HepG2 (cell line): ENCODE results near the gene ZDHHC3. TPM values are rescaled to one million over a fixed set of nuclear protein-coding genes. Genes with fewer than 3 reads are reported as not detected.

Experiments
- ATAC-seq: fragments of 200-7000 bp; cut with Tn5 transposase; 3 replicates; pipeline ENCODE4 v1.9.1; 2020; ENCODE audit warnings: mild to moderate bottlenecking, moderate library complexity
- BruUV-seq: library from RNA; stranded (reverse); fragments of 400-500 nt; replicated peaks from 2 replicates; lab custom pipeline; 2021; lab: Mats Ljungman, UMichigan
- CTCF ChIA-PET: fragments of 300-600 bp; formaldehyde crosslinking; extraction: SDS; loops from one replicate; lab custom pipeline; 2021; ENCODE audit warnings: low total read pairs, inconsistent platforms, low intra/inter-chr PET ratio; lab: Yijun Ruan, JAX
- POLR2A ChIA-PET: fragments of 350-600 bp; sonication (Branson Sonifier 250); formaldehyde crosslinking; loops from one replicate; lab custom pipeline; 2020; ENCODE audit warnings: antibody characterized with exemption, inconsistent platforms; lab: Yijun Ruan, JAX
- DNase-seq: peaks from one replicate; pipeline ENCODE4 v3.0.0-alpha.2; 2015; ENCODE audit warnings: low spot score
- FAIRE-seq: peaks from 3 replicates; lab custom pipeline; 2011; peaks lifted over from hg19 to GRCh38; lab: Jason Lieb, UNC
- H2AFZ ChIP-seq: one replicate; pipeline ENCODE4 v1.6.1; 2011; ENCODE audit warnings: low read length, inconsistent platforms
- H3K27ac ChIP-seq: fragments of 300-600 bp; 3 replicates; pipeline ENCODE4 v1.8.0; 2011; ENCODE audit warnings: mixed run types, mild to moderate bottlenecking, mixed read lengths, low read length, inconsistent platforms; ENCODE audit not compliant: insufficient read depth; ENCODE audit errors: extremely low read length
- H3K27me3 ChIP-seq, 2 experiments: fragments of 200-600 bp in 1 of 2; 2 replicates in 1 of 2; 3 replicates in 1 of 2; pipeline versions ENCODE4 v1.6.0 to v1.8.0; 2011; ENCODE audit warnings: low read length in 2 of 2, mild to moderate bottlenecking in 2 of 2, moderate library complexity in 2 of 2, inconsistent platforms in 1 of 2; ENCODE audit not compliant: insufficient read depth in 2 of 2, control insufficient read depth in 1 of 2
- H3K36me3 ChIP-seq, 2 experiments: fragments of 200-600 bp in 1 of 2; replicated peaks in 1 of 2; 2 replicates in 1 of 2; 3 replicates in 1 of 2; pipeline versions ENCODE4 v1.5.1 to v1.8.0; 2011; ENCODE audit warnings: low read length in 2 of 2, inconsistent platforms in 1 of 2; ENCODE audit not compliant: insufficient read depth in 2 of 2, control insufficient read depth in 1 of 2
- H3K4me1 ChIP-seq: 2 replicates; pipeline ENCODE4 v1.5.1; 2012; ENCODE audit warnings: low read length, inconsistent platforms; ENCODE audit not compliant: insufficient read depth
- H3K4me2 ChIP-seq: 2 replicates; pipeline ENCODE4 v1.6.0; 2011; ENCODE audit warnings: low read depth, low read length, inconsistent platforms
- H3K4me3 ChIP-seq, 3 experiments: fragments of 200-600 bp in 1 of 3; sonication (generic), shearing (Covaris generic) in 1 of 3; replicated peaks in 1 of 3; 2 replicates each; pipeline ENCODE4 v1.5.1; 2011 to 2016; ENCODE audit warnings: low read length in 3 of 3, inconsistent platforms in 2 of 3, low read depth in 2 of 3, mild to moderate bottlenecking in 2 of 3, control low read depth in 1 of 3, mixed read lengths in 1 of 3; ENCODE audit not compliant: insufficient read depth in 1 of 3
- H3K79me2 ChIP-seq: one replicate; pipeline ENCODE4 v1.6.1; 2011; ENCODE audit warnings: low read length, inconsistent platforms; ENCODE audit not compliant: insufficient read depth
- H3K9ac ChIP-seq: 2 replicates; pipeline ENCODE4 v1.6.0; 2011; ENCODE audit warnings: mild to moderate bottlenecking, low read depth, low read length, inconsistent platforms; ENCODE audit not compliant: insufficient read depth
- H3K9me3 ChIP-seq: 2 replicates; pipeline ENCODE4 v1.5.1; 2012; ENCODE audit warnings: mild to moderate bottlenecking, low read length
- H4K20me1 ChIP-seq: 2 replicates; pipeline ENCODE4 v1.6.0; 2011; ENCODE audit warnings: inconsistent platforms, mild to moderate bottlenecking, low read length, moderate library complexity; ENCODE audit not compliant: insufficient read depth
- CENPX ChIP-seq: sonication (generic); formaldehyde crosslinking; IDR thresholded peaks from 2 replicates; pipeline ENCODE4 v1.9.0; 2021; ENCODE audit warnings: mild to moderate bottlenecking, missing genetic modification reagents, moderate library complexity
- GZF1 ChIP-seq: sonication (generic); formaldehyde crosslinking; IDR thresholded peaks from 2 replicates; pipeline ENCODE4 v1.5.1; 2020; ENCODE audit warnings: mild to moderate bottlenecking, missing genetic modification reagents
- HDAC6 ChIP-seq: fragments of 200-600 bp; sonication (generic); IDR thresholded peaks from 2 replicates; pipeline ENCODE4 v1.7.0; 2017; ENCODE audit warnings: mild to moderate bottlenecking, antibody characterized with exemption, low read length, low read depth
- HNF4A ChIP-seq: sonication (generic); formaldehyde crosslinking; IDR thresholded peaks from 2 replicates; pipeline ENCODE4 v1.4.0; 2020; ENCODE audit warnings: missing genetic modification reagents
- KDM3A ChIP-seq: IDR thresholded peaks from 2 replicates; pipeline ENCODE4 v1.6.1; 2018; ENCODE audit warnings: low read depth, missing compliant biosample characterization
- MAZ ChIP-seq, 2 experiments: sonication (generic) in 1 of 2; formaldehyde crosslinking in 1 of 2; IDR thresholded peaks; 2 replicates each; pipeline versions ENCODE4 v1.5.0 to v1.6.1; 2012 to 2020; ENCODE audit warnings: low read depth in 2 of 2, mild to moderate bottlenecking in 2 of 2, borderline replicate concordance in 1 of 2, improper control_type of control experiment in 1 of 2, low read length in 1 of 2, missing genetic modification reagents in 1 of 2, moderate library complexity in 1 of 2
- TOPORS ChIP-seq: sonication (generic); formaldehyde crosslinking; IDR thresholded peaks from 2 replicates; pipeline ENCODE4 v1.8.0; 2023; ENCODE audit warnings: mild to moderate bottlenecking, missing genetic modification reagents
- ZBTB49 ChIP-seq: sonication (generic); formaldehyde crosslinking; IDR thresholded peaks from 2 replicates; pipeline ENCODE4 v1.4.0; 2020; ENCODE audit warnings: missing genetic modification reagents, borderline replicate concordance
- ZFP1 ChIP-seq: IDR thresholded peaks from 2 replicates; pipeline ENCODE4 v1.6.1; 2016
- ZNF121 ChIP-seq: sonication (generic); formaldehyde crosslinking; IDR thresholded peaks from 2 replicates; pipeline ENCODE4 v1.5.0; 2020; ENCODE audit warnings: mild to moderate bottlenecking, missing genetic modification reagents
- ZNF367 ChIP-seq: sonication (generic); formaldehyde crosslinking; IDR thresholded peaks from 2 replicates; pipeline ENCODE4 v1.4.0; 2020; ENCODE audit warnings: missing genetic modification reagents, borderline replicate concordance
- ZNF563 ChIP-seq: sonication (generic); formaldehyde crosslinking; IDR thresholded peaks from 2 replicates; pipeline ENCODE4 v1.8.0; 2022; ENCODE audit warnings: mild to moderate bottlenecking, moderate library complexity, missing genetic modification reagents
- ZNF674 ChIP-seq: sonication (generic); formaldehyde crosslinking; IDR thresholded peaks from 2 replicates; pipeline ENCODE4 v1.5.0; 2020; ENCODE audit warnings: low read depth, mild to moderate bottlenecking, missing genetic modification reagents
- ZNF724P ChIP-seq: sonication (generic); formaldehyde crosslinking; IDR thresholded peaks from 2 replicates; pipeline ENCODE4 v1.8.0; 2022; ENCODE audit warnings: missing genetic modification reagents, borderline replicate concordance
- WGBS: methylation state at CpG from one replicate; pipeline ENCODE4 v1.1.6; 2017; ENCODE audit warnings: low lambda C conversion rate; 5-methylcytosine and 5-hydroxymethylcytosine counted together
- in situ Hi-C: cut with HindIII; loops from 2 replicates; pipeline ENCODE4 v1.10.0; 2017; ENCODE audit warnings: low pct_unique_long_range_greater_than_20kb; ENCODE audit not compliant: extremely low pct_ligation_motif_present
- intact Hi-C: fragments of 100-400 bp; cut with micrococcal nuclease; formaldehyde crosslinking; loops from one replicate; pipeline ENCODE4 v1.10.0; 2022; ENCODE audit not compliant: unreplicated experiment
- polyA plus RNA-seq, 8 experiments: library from polyadenylated mRNA; depleted of rRNA in 3 of 8; stranded (reverse) in 7 of 8; unstranded in 1 of 8; fragments of >200 nt; fragmentation: Illumina TruSeq in 4 of 8; extraction: Trizol in 4 of 8; gene quantifications; 2 replicates each; pipeline versions ENCODE4 v1.2.1 to v1.2.3, GENCODE V29; 2011 to 2016; ENCODE audit warnings: low read depth in 4 of 8, missing spikeins in 1 of 8, mixed read lengths in 1 of 8; ENCODE audit not compliant: insufficient read depth in 1 of 8
- total RNA-seq, 5 experiments: library from RNA; depleted of rRNA; stranded (reverse); fragments of >200 nt; fragmentation: Illumina TruSeq; extraction: Trizol; gene quantifications; 2 replicates each; pipeline ENCODE4 v1.2.3, GENCODE V29; 2016; ENCODE audit warnings: low read depth in 1 of 5
- TF ChIP-seq, protein P1 (sequence below): IDR thresholded peaks from 2 replicates; pipeline ENCODE4 v1.6.1; 2016; ENCODE audit warnings: missing genetic modification reagents, missing compliant biosample characterization
- TF ChIP-seq, protein P2 (sequence below): sonication (generic); formaldehyde crosslinking; IDR thresholded peaks from 2 replicates; pipeline ENCODE4 v1.8.0; 2022; ENCODE audit warnings: mild to moderate bottlenecking, missing genetic modification reagents
- TF ChIP-seq, protein P3 (sequence below): sonication (generic); formaldehyde crosslinking; IDR thresholded peaks from 2 replicates; pipeline ENCODE4 v1.5.0; 2020; ENCODE audit warnings: missing genetic modification reagents, mild to moderate bottlenecking, borderline replicate concordance

ZDHHC3 gene
- total and polyA plus RNA-seq, 2 of the 13 experiments (the other 11 are each of a cell fraction or from before 2014, with no cell fraction given), result 44.1 to 65.7 TPM

- Histone ChIP-seq H3K9me3 (no peaks in the 10 kb centered on the region), H3K36me3 (peaks cover 24 to 56% of the 10 kb centered on the region in 2 experiments), H2AFZ (no peak overlapping the region), H3K4me2 (no peak overlapping the region), H3K4me1 (peaks cover 26% of the 10 kb centered on the region), H3K79me2 (peaks cover 37% of the 10 kb centered on the region), H4K20me1 (peaks cover 14% of the 10 kb centered on the region), H3K4me3 (no peak overlapping the region), H3K27me3 (no peaks in the 10 kb centered on the region), H3K27ac (no peak overlapping the region), H3K9ac (no peak overlapping the region)
- 100% methylated on average over 1 of the region's 1 CpG for WGBS
- no TSS peak for BruUV-seq
- POLR2A ChIA-PET, result no interaction called here
- ATAC-seq (no peak), DNase-seq (no peak), FAIRE-seq (no peak)
- CTCF ChIA-PET, result no interaction called here
- intact Hi-C loops (no loop called here), in situ Hi-C loops (no loop called here)
- TF ChIP-seq ZFP1 (CRISPR knock-in tag) (no peak), HNF4A (no peak), CENPX (no peak), KDM3A (no peak), ZNF674 (no peak), TOPORS (no peak), GZF1 (CRISPR knock-in tag) (no peak), ZNF724P (CRISPR knock-in tag) (no peak), MAZ (IDR thresholded peaks at IDR 0.05; ENCODE audit: borderline replicate concordance, low read depth, low read length) (no peak), MAZ (CRISPR knock-in tag; IDR thresholded peaks at IDR 0.05; ENCODE audit: low read depth) (no peak), ZNF121 (CRISPR knock-in tag) (no peak), ZBTB49 (CRISPR knock-in tag) (no peak), ZNF563 (CRISPR knock-in tag) (no peak), HDAC6 (no peak), ZNF367 (CRISPR knock-in tag) (no peak)
- TF ChIP-seq, protein P1, sequence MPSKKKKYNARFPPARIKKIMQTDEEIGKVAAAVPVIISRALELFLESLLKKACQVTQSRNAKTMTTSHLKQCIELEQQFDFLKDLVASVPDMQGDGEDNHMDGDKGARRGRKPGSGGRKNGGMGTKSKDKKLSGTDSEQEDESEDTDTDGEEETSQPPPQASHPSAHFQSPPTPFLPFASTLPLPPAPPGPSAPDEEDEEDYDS (CRISPR knock-in tag), result no peak
- TF ChIP-seq, protein P2, sequence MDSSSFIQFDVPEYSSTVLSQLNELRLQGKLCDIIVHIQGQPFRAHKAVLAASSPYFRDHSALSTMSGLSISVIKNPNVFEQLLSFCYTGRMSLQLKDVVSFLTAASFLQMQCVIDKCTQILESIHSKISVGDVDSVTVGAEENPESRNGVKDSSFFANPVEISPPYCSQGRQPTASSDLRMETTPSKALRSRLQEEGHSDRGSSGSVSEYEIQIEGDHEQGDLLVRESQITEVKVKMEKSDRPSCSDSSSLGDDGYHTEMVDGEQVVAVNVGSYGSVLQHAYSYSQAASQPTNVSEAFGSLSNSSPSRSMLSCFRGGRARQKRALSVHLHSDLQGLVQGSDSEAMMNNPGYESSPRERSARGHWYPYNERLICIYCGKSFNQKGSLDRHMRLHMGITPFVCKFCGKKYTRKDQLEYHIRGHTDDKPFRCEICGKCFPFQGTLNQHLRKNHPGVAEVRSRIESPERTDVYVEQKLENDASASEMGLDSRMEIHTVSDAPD (CRISPR knock-in tag), result no peak
- TF ChIP-seq, protein P3, sequence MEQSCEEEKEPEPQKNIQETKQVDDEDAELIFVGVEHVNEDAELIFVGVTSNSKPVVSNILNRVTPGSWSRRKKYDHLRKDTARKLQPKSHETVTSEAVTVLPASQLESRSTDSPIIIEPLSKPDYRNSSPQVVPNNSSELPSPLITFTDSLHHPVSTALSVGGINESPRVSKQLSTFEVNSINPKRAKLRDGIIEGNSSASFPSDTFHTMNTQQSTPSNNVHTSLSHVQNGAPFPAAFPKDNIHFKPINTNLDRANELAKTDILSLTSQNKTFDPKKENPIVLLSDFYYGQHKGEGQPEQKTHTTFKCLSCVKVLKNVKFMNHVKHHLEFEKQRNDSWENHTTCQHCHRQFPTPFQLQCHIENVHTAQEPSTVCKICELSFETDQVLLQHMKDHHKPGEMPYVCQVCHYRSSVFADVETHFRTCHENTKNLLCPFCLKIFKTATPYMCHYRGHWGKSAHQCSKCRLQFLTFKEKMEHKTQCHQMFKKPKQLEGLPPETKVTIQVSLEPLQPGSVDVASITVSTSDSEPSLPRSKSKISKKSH, result no peak
Observed at GRCh38 chr3:44989636-44990373, 13.8 kb upstream of the ZDHHC3 start.
